Astrocyte (in vitro differentiated cells and primary cell): ENCODE measurements around the gene PATL2. TPM values are rescaled to one million over a fixed set of nuclear protein-coding genes. Genes with fewer than 3 reads are reported as not detected.
"Not testable (repeated sequence)": the region's sequence is repeated elsewhere in the genome, so short reads cannot be mapped to it uniquely, and the experiment has no call there.

Source experiments
- DNase-seq: peaks from one replicate; pipeline ENCODE4 v3.0.0-alpha.2; 2010; ENCODE audit warnings: low read depth
- FAIRE-seq: peaks from 2 replicates; lab custom pipeline; 2011; peaks lifted over from hg19 to GRCh38; lab: Jason Lieb, UNC
- H2AFZ ChIP-seq: 2 replicates; pipeline ENCODE4 v1.6.0; 2012; ENCODE audit warnings: low read depth, low read length, inconsistent platforms
- H3K27ac ChIP-seq: 2 replicates; pipeline ENCODE4 v1.5.1; 2011; ENCODE audit warnings: low read depth, low read length, inconsistent platforms
- H3K27me3 ChIP-seq: 2 replicates; pipeline ENCODE4 v1.6.0; 2011; ENCODE audit warnings: low read length, inconsistent platforms; ENCODE audit not compliant: insufficient read depth
- H3K36me3 ChIP-seq: 2 replicates; pipeline ENCODE4 v1.5.1; 2011; ENCODE audit warnings: low read length, inconsistent platforms; ENCODE audit not compliant: insufficient read depth
- H3K4me1 ChIP-seq: 2 replicates; pipeline ENCODE4 v1.5.1; 2011; ENCODE audit warnings: low read length, inconsistent platforms; ENCODE audit not compliant: insufficient read depth
- H3K4me2 ChIP-seq: 2 replicates; pipeline ENCODE4 v1.6.0; 2012; ENCODE audit warnings: low read length, inconsistent platforms
- H3K4me3 ChIP-seq: 2 replicates; pipeline ENCODE4 v1.5.1; 2011; ENCODE audit warnings: low read depth, mild to moderate bottlenecking, low read length, inconsistent platforms; ENCODE audit not compliant: insufficient read depth
- H3K79me2 ChIP-seq: 2 replicates; pipeline ENCODE4 v1.6.0; 2012; ENCODE audit warnings: mild to moderate bottlenecking, low read length, inconsistent platforms; ENCODE audit not compliant: insufficient read depth
- H3K9ac ChIP-seq: 2 replicates; pipeline ENCODE4 v1.6.0; 2012; ENCODE audit warnings: mild to moderate bottlenecking, low read length, inconsistent platforms
- H3K9me3 ChIP-seq: 2 replicates; pipeline ENCODE4 v1.5.1; 2012; ENCODE audit warnings: low read depth, mild to moderate bottlenecking, low read length, inconsistent platforms; ENCODE audit not compliant: insufficient read depth
- H4K20me1 ChIP-seq: 2 replicates; pipeline ENCODE4 v1.6.0; 2012; ENCODE audit warnings: low read length, inconsistent platforms; ENCODE audit not compliant: insufficient read depth
- H3K27ac Mint-ChIP-seq: one replicate; pipeline ENCODE4 v1.8.0; 2021; ENCODE audit warnings: mild to moderate bottlenecking, mixed read lengths; ENCODE audit not compliant: unreplicated experiment
- H3K27me3 Mint-ChIP-seq: one replicate; pipeline ENCODE4 v1.8.0; 2021; ENCODE audit warnings: low read depth, mixed read lengths; ENCODE audit not compliant: unreplicated experiment
- H3K36me3 Mint-ChIP-seq: one replicate; pipeline ENCODE4 v1.8.0; 2021; ENCODE audit warnings: low read depth, mixed read lengths; ENCODE audit not compliant: unreplicated experiment
- H3K4me1 Mint-ChIP-seq: one replicate; pipeline ENCODE4 v1.8.0; 2021; ENCODE audit warnings: low read depth, mixed read lengths; ENCODE audit not compliant: unreplicated experiment
- H3K4me3 Mint-ChIP-seq: one replicate; pipeline ENCODE4 v1.8.0; 2021; ENCODE audit warnings: mild to moderate bottlenecking, moderate library complexity, mixed read lengths; ENCODE audit not compliant: unreplicated experiment
- H3K9me3 Mint-ChIP-seq: one replicate; pipeline ENCODE4 v1.8.0; 2021; ENCODE audit warnings: mild to moderate bottlenecking, mixed read lengths; ENCODE audit not compliant: unreplicated experiment
- CTCF ChIP-seq: IDR thresholded peaks from 2 replicates; pipeline ENCODE4 v1.5.1; 2011; ENCODE audit warnings: low read depth, mild to moderate bottlenecking, inconsistent platforms, low read length, moderate library complexity; ENCODE audit not compliant: insufficient read depth
- EZH2 ChIP-seq: IDR thresholded peaks from 2 replicates; pipeline ENCODE4 v1.6.1; 2012; ENCODE audit warnings: mild to moderate bottlenecking, low read length, inconsistent platforms; ENCODE audit not compliant: insufficient read depth
- total RNA-seq: library from RNA; stranded (reverse); gene quantifications from 2 replicates; pipeline ENCODE4 v1.2.1, GENCODE V29; 2021

Gene PATL2
- total RNA-seq, 1 donor from 2014 or later: 1.2 TPM

GRCh38 chr15:44641651-44642050, 69.5 kb downstream of the PATL2 start:
- Histone ChIP-seq H3K9ac (no peak overlapping the region), H3K79me2 (peaks cover 37% of the 10 kb centered on the region), H4K20me1 (peaks cover 5% of the 10 kb centered on the region), H3K4me3 (no peak overlapping the region), H3K27ac (no peak overlapping the region), H3K36me3 (peaks cover 6% of the 10 kb centered on the region), H3K4me1 (no peaks in the 10 kb centered on the region), H3K4me2 (no peak overlapping the region), H3K27me3 (no peaks in the 10 kb centered on the region), H3K9me3 (no peaks in the 10 kb centered on the region), H2AFZ (no peak overlapping the region)
- DNase-seq (no peak), FAIRE-seq (no peak)
- Mint-ChIP-seq H3K27ac (no peak overlapping the region), H3K9me3 (peaks cover 9% of the 10 kb centered on the region), H3K36me3 (peaks cover 13% of the 10 kb centered on the region), H3K4me3 (no peak overlapping the region), H3K4me1 (no peaks in the 10 kb centered on the region), H3K27me3 (no peaks in the 10 kb centered on the region)
- no peak for TF ChIP-seq CTCF
- TF ChIP-seq EZH2: no peak

GRCh38 chr15:44636976-44637375, 74.1 kb downstream of the PATL2 start:
- no peak for TF ChIP-seq EZH2
- no peak for TF ChIP-seq CTCF
- no peaks in the 10 kb centered on the region for H3K9me3 ChIP-seq
- Mint-ChIP-seq H3K27ac (no peak overlapping the region), H3K4me1 (no peaks in the 10 kb centered on the region), H3K36me3 (peaks cover 9% of the 10 kb centered on the region), H3K4me3 (no peak overlapping the region), H3K9me3 (no peaks in the 10 kb centered on the region), H3K27me3 (no peaks in the 10 kb centered on the region)
- no peak overlapping the region for H3K4me2 ChIP-seq
- no peak overlapping the region for H2AFZ ChIP-seq
- H3K9ac ChIP-seq: no peak overlapping the region
- no peaks in the 10 kb centered on the region for H3K27me3 ChIP-seq
- no peaks in the 10 kb centered on the region for H3K4me1 ChIP-seq
- no peak overlapping the region for H3K4me3 ChIP-seq
- H4K20me1 ChIP-seq: no peaks in the 10 kb centered on the region
- H3K27ac ChIP-seq: no peak overlapping the region
- H3K79me2 ChIP-seq: no peaks in the 10 kb centered on the region
- FAIRE-seq (no peak), DNase-seq (no peak)
- peaks cover 3% of the 10 kb centered on the region for H3K36me3 ChIP-seq

GRCh38 chr15:44633603-44634002, 77.5 kb downstream of the PATL2 start:
- Histone ChIP-seq H3K27me3 (no peaks in the 10 kb centered on the region), H3K4me3 (no peak overlapping the region), H3K4me1 (no peaks in the 10 kb centered on the region), H3K9ac (no peak overlapping the region), H3K27ac (no peak overlapping the region), H3K79me2 (no peaks in the 10 kb centered on the region), H3K4me2 (no peak overlapping the region), H3K36me3 (peaks cover 9% of the 10 kb centered on the region), H3K9me3 (no peaks in the 10 kb centered on the region), H2AFZ (no peak overlapping the region), H4K20me1 (no peaks in the 10 kb centered on the region)
- no peak for TF ChIP-seq CTCF
- TF ChIP-seq EZH2: no peak
- Mint-ChIP-seq H3K27ac (peak overlapping the region; percentile 77), H3K36me3 (peaks cover 14% of the 10 kb centered on the region), H3K4me1 (no peaks in the 10 kb centered on the region), H3K27me3 (no peaks in the 10 kb centered on the region), H3K9me3 (no peaks in the 10 kb centered on the region), H3K4me3 (no peak overlapping the region)
- peak; percentile 17 for DNase-seq
- no peak for FAIRE-seq

GRCh38 chr15:44625286-44625685, 85.8 kb downstream of the PATL2 start:
- H3K36me3 Mint-ChIP-seq: peaks cover 11% of the 10 kb centered on the region
- H3K27ac ChIP-seq, H3K4me1 Mint-ChIP-seq, H3K9ac ChIP-seq, H3K4me1 ChIP-seq, H3K9me3 Mint-ChIP-seq, H2AFZ ChIP-seq, H3K4me3 Mint-ChIP-seq, DNase-seq, H3K27ac Mint-ChIP-seq, H3K4me2 ChIP-seq, H4K20me1 ChIP-seq, H3K79me2 ChIP-seq, H3K4me3 ChIP-seq, H3K27me3 ChIP-seq, H3K9me3 ChIP-seq, H3K27me3 Mint-ChIP-seq, FAIRE-seq: not testable (repeated sequence)
- H3K36me3 ChIP-seq: peaks cover 27% of the 10 kb centered on the region
